HuH-7 (cell line): ENCODE data around the gene PIPOX.

Source experiments
- DNase-seq: peaks from one replicate; pipeline ENCODE4 v3.0.0; 2011; ENCODE audit warnings: low spot score

PIPOX gene

DNA sequence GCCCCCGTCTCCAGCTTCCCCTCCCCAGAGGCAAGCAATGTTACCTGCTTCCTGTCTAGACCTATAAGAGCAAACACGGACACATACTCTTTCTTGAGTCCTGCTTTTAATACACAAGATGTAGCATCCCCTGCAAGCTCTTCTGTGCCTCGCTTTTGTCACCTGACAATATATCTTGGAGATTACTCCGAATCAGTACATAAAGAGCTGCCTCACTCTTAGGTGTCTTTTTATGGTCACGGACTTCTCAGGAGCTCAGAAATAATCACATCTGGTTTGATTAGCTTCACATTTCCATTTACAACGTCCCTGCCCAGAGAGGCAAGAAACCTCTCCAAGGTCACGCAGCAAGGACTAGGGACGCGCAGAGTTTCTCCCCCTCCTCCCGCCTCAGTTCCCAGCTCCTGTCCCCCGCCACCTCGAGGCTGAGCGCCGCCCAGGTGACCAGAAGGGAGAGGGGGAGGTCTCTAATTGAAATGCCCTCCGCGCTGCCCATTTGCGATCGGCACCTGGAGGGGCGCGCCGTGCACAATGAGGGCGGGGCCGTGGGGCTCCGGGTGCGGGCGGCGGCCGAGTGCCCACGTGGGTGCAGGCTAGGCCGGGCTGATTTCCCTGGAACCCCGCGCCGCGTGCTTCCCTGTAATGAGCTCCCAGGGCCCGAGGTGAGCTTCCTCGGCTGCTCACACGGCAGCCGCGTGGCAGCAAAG is 23.3 kb upstream of the PIPOX start:
- no peak for DNase-seq

GRCh38 chr17:29020576-29020975 is 22.4 kb upstream of the PIPOX start:
- DNase-seq, result no peak

DNA sequence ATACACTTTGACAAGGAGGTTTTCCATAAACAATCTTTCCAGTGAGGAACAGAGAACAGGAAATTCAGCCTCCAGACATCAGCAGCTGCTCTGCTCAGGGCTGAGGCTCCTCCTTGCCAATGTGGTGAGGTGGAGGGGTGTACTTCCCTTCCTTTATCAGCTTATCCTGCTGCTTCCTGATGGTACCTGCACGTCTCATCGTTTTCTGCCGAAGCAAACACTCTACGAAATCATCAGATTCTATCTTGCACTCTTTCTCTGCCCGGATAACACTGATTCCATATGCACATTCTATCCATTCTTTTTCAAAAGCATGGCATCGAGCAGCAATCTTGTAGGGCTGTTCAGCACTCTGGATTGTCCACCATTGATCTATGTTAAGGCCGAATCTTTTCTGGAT is 21.7 kb upstream of the PIPOX start:
- no peak for DNase-seq

DNA sequence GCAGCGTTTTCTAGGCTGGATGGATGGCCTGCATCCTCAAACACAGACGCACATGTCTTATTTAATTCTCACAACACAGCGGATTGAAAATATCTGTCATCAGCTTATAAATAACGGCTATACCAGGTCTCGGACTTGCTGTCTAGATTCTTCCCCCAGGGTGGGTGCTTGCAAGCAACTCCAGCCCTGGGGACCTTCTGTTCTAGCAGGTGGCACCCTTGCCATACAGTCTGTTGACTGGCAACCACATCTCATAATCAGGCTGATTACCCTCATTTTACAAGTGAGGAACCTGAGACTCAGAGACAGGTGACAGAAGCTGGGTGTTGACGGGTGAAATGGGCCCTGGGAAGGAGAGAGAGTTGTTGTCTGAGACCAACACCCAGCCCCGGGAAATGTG is 20.9 kb upstream of the PIPOX start:
- no peak for DNase-seq

GRCh38 chr17:29024316-29024952 is 18.5 kb upstream of the PIPOX start:
- DNase-seq, result no peak

- DNase-seq, result no peak
These were observed 11.5 kb upstream of the PIPOX start for GRCh38 chr17:29031488-29031887.

DNA sequence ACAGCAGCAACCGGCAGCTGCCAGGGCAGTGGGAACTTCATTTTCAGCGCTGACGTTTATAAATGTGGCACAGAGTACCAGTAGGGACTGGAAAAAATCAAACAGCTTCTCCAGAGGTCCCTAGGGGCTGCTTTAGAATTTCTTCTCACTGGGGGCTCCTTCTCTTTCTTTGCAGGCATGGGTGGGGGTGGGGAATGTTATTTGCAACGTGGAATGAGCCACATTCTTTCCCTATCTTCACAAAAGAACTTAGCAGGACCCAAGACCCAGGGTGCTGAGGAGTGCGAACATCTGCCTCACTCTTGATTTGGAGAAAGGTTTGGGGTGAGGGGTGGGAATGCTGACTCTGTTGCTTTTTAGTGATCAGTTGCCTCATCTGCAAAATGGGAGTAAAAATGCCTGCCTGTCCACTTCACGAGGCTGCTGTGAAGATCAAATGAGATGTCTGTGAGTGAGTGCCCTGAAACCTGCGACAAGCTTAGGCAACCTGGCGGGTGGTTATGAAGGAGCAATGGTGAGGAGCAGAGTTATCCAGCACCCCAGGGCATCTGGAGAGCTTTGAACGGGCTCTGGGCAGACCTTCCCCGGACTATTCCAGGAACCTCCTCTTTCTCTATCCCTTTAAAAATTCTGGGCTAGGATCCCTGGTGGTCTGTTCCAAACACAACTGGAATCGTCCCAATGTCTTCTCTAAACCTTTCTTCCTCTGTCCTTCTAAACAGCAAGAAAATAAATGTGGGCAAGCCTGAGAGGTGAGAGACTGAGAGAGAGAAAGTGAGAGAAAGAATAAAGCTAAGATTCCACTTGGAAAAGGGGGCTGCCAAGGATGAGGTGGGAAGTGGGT is 10.7 kb upstream of the PIPOX start:
- DNase-seq, result no peak

DNA sequence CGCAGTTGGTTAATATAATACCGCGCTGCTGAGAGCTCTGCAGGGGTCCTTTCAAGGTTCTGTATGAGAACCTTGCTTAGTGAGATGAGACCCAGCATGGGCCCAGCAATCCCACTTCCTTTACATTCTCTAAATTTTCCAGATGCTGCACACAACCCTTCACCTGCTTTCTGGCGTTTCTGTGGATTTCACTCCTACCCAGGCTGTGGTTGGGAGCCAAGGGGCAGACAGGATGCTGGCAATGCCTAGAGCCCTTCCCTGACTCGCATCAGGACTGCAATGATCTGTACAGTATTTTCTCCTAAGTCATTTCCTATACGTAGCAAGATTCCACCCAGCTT is 10.1 kb upstream of the PIPOX start:
- DNase-seq, result no peak

DNA sequence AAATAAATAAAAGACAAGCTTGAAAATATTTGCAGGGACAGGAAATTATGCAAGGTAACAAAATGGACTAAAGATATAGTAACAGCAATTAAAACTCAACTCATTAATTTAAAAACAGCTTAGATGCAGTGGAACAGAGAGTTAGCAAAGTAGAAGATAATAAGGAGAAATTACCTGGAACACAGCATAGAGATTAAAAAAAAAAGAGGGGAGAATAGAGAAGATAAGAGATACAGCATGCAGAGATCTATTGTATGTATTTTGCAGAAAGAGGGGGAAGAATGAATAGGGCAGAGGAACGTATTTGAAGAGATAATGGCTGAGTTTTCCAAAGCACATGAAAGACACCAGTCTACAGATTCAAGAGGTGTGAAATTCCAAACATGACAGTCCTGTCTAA is 8.4 kb upstream of the PIPOX start:
- DNase-seq, result no peak

DNA sequence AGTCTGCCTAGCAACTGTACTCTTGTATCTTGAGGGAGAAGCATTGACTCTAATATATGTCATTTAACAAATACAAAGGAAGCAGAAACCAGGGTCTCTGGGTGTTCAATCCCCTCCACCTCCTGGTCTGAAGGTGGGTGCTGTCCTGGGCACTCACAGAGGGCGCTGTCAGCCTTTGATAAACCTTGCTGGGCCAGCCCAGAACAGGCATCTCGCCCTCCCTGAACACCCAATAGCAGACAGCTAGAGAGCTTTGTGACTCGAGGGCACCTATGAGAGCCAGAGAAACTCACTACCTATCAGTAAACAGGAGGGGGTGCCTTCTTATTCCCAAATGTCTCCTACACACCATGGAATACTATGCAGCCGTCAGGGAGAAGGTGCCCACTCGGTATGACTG is 6.4 kb upstream of the PIPOX start:
- no peak for DNase-seq

DNA sequence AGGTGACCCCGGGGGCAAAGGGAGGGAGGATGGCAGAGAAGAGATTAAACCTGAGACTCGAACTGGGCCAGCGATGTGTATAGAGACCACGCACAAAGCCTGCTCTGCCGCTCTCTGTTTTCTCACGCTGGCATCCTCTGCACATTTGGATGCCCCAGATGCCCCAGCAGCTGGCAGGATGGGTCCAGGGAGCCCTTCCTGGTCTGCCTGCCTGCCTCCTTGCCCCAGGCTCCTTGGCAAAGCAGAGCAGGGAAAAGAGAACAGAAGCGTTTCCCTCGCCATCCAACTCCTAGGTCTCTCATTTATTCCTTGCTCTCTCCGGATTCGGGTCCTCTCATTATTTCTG is 5.2 kb upstream of the PIPOX start:
- DNase-seq, result no peak

- DNase-seq, result no peak
These were observed 4.7 kb upstream of the PIPOX start for GRCh38 chr17:29038085-29038795.

GRCh38 chr17:29039764-29040598 is 3.0 kb upstream of the PIPOX start:
- DNase-seq, result no peak

DNA sequence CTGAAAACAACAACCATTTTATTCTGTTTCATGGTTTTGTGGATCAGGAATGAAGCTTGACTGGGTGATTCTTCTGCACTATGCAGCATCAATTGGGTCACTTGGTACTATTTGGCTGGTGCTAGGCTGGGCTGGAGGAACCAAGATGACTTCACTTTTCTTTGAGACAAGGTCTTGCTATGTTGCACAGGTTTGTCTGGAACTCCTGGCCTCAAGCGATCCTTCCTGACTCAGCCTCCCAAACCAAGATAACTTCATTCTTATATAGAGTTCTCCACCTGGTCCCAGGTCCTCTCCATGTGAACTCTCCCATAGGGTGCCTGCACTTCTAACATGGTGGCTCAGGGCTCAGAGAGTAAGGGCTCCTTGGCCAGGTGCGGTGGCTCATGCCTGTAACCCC is 1.9 kb upstream of the PIPOX start:
- no peak for DNase-seq

- no peak for DNase-seq
These were observed 1.4 kb upstream of the PIPOX start for GRCh38 chr17:29041571-29041970.

GRCh38 chr17:29042026-29042678 is 789 bp upstream of the PIPOX start:
- no peak for DNase-seq

DNA sequence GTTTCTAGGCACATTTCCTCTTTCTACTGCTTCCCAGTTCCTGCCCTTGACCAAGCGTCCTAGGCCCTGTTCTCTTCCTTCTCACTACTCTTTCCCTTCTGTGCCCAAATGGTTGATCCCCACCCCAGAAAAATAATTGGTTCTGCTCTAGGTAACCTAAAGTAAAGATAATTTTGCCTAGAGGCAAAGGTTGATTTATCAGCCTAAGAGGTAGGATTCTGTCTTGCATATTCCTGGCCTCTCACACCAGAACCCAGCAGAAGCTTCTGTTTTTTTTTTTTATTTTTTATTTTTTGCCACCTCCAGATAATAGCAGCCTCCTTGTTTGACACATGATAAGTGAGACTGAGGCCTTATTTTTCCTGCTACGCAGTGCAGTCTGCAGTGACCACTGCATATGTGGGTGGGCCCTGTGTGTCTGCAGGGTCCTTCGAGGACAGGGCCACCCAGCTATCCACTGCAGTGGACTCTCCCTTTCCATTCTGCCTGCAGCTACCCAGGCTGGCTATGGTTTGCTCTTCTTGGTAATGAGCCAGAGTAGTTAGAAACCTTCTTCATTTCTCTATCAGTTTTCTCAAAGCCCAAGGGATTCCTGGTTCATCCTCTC is 701 bp downstream of the PIPOX start:
- DNase-seq, result no peak

GRCh38 chr17:29045026-29045425 is 2.1 kb downstream of the PIPOX start:
- DNase-seq, result no peak

- DNase-seq, result peak; percentile 67
These were observed 3.0 kb downstream of the PIPOX start for GRCh38 chr17:29045734-29046472.

- DNase-seq, result peak; percentile 50
These were observed 3.5 kb downstream of the PIPOX start for GRCh38 chr17:29046473-29046839.
